T-helper 9 cell (primary cell): Measurements from ENCODE around the gene CERT1.

ENCODE experiments used
- DNase-seq: peaks from one replicate; pipeline ENCODE4 v3.0.0-alpha.2; 2020

CERT1 gene

GRCh38 chr5:75471193-75471592, 40.2 kb downstream of the CERT1 start:
- DNase-seq: no peak

- no peak for DNase-seq
Measured at GRCh38 chr5:75469017-75469416, 42.4 kb downstream of the CERT1 start.

GRCh38 chr5:75468593-75468992, 42.8 kb downstream of the CERT1 start:
- DNase-seq: no peak

GRCh38 chr5:75466006-75466716, 45.3 kb downstream of the CERT1 start:
- no peak for DNase-seq

GRCh38 chr5:75465480-75465879, 45.9 kb downstream of the CERT1 start:
- DNase-seq: no peak

GRCh38 chr5:75463726-75464125, 47.7 kb downstream of the CERT1 start:
- no peak for DNase-seq

- DNase-seq: no peak
Measured at GRCh38 chr5:75461679-75462078, 49.8 kb downstream of the CERT1 start.

GRCh38 chr5:75460942-75461610, 50.4 kb downstream of the CERT1 start:
- no peak for DNase-seq

GRCh38 chr5:75460532-75460931, 50.9 kb downstream of the CERT1 start:
- DNase-seq: no peak

- DNase-seq: no peak
Measured at GRCh38 chr5:75457691-75458090, 53.7 kb downstream of the CERT1 start.

GRCh38 chr5:75457161-75457560, 54.3 kb downstream of the CERT1 start:
- DNase-seq: no peak

- DNase-seq: no peak
Measured at GRCh38 chr5:75450069-75450468, 61.4 kb downstream of the CERT1 start.

- DNase-seq: no peak
Measured at GRCh38 chr5:75446068-75446467, 65.4 kb downstream of the CERT1 start.

- DNase-seq: no peak
Measured at GRCh38 chr5:75441560-75441959, 69.9 kb downstream of the CERT1 start.

- no peak for DNase-seq
Measured at GRCh38 chr5:75439276-75439675, 72.2 kb downstream of the CERT1 start.

GRCh38 chr5:75438722-75439121, 72.7 kb downstream of the CERT1 start:
- no peak for DNase-seq

- no peak for DNase-seq
Measured at GRCh38 chr5:75435096-75435495, 76.3 kb downstream of the CERT1 start.

- no peak for DNase-seq
Measured at GRCh38 chr5:75433814-75434506, 77.5 kb downstream of the CERT1 start.

- DNase-seq: no peak
Measured at GRCh38 chr5:75414241-75414640, 97.2 kb downstream of the CERT1 start.

GRCh38 chr5:75412111-75412990, 99.1 kb downstream of the CERT1 start:
- DNase-seq: no peak

GRCh38 chr5:75405296-75405695, 106.1 kb downstream of the CERT1 start:
- DNase-seq: no peak

- no peak for DNase-seq
Measured at GRCh38 chr5:75395277-75395676, 116.2 kb downstream of the CERT1 start.

GRCh38 chr5:75389430-75389829, 122.0 kb downstream of the CERT1 start:
- DNase-seq: no peak
